Ishikawa (cell line): Measurements from ENCODE around the gene XAGE2.

Experiments used
- CEBPB ChIP-seq: IDR thresholded peaks from 2 replicates; pipeline ENCODE4 v1.6.1; 2012
- CREB1 ChIP-seq: IDR thresholded peaks from 2 replicates; pipeline ENCODE4 v1.6.1; 2012; ENCODE audit warnings: low read depth
- EGR1 ChIP-seq: IDR thresholded peaks from 2 replicates; pipeline ENCODE4 v1.6.1; 2012
- EP300 ChIP-seq: IDR thresholded peaks from 2 replicates; pipeline ENCODE4 v1.6.1; 2012; ENCODE audit warnings: borderline replicate concordance
- FOXM1 ChIP-seq: IDR thresholded peaks from 2 replicates; pipeline ENCODE4 v1.6.1; 2012; ENCODE audit warnings: low read depth, borderline replicate concordance
- MAX ChIP-seq: IDR thresholded peaks from 2 replicates; pipeline ENCODE4 v1.6.1; 2012
- NFIC ChIP-seq: IDR thresholded peaks from 2 replicates; pipeline ENCODE4 v1.6.1; 2012
- RAD21 ChIP-seq: IDR thresholded peaks from 2 replicates; pipeline ENCODE4 v1.6.1; 2012; ENCODE audit warnings: low read depth
- REST ChIP-seq: IDR thresholded peaks from 2 replicates; pipeline ENCODE4 v1.6.1; 2012; ENCODE audit warnings: low read depth, mild to moderate bottlenecking
- TAF1 ChIP-seq: IDR thresholded peaks from 2 replicates; pipeline ENCODE4 v1.6.1; 2012; ENCODE audit warnings: low read depth, mild to moderate bottlenecking
- TCF12 ChIP-seq: IDR thresholded peaks from 2 replicates; pipeline ENCODE4 v1.6.1; 2012; ENCODE audit warnings: low read depth
- TEAD4 ChIP-seq: IDR thresholded peaks from 2 replicates; pipeline ENCODE4 v1.6.1; 2012
- USF1 ChIP-seq: IDR thresholded peaks from 2 replicates; pipeline ENCODE4 v1.6.1; 2012
- YY1 ChIP-seq: IDR thresholded peaks from 2 replicates; pipeline ENCODE4 v1.6.1; 2012; ENCODE audit warnings: low read depth
- ZBTB7A ChIP-seq: IDR thresholded peaks from 2 replicates; pipeline ENCODE4 v1.6.1; 2012; ENCODE audit warnings: low read depth

Gene XAGE2

GRCh38 chrX:52346174-52347165 lies 22.4 kb upstream of the XAGE2 start:
- TF ChIP-seq USF1 (no peak), CREB1 (no peak), NFIC (no peak), EGR1 (no peak), YY1 (no peak), ZBTB7A (no peak), CEBPB (no peak), TAF1 (no peak), REST (no peak), TCF12 (no peak), MAX (no peak), RAD21 (no peak), FOXM1 (no peak), EP300 (no peak), TEAD4 (no peak)

GRCh38 chrX:52349681-52350080 lies 19.1 kb upstream of the XAGE2 start:
- TF ChIP-seq ZBTB7A, result no peak
- no peak for TF ChIP-seq TAF1
- TF ChIP-seq CEBPB, result no peak
- TF ChIP-seq FOXM1, result no peak
- no peak for TF ChIP-seq MAX
- no peak for TF ChIP-seq USF1
- TF ChIP-seq TEAD4, result no peak
- no peak for TF ChIP-seq TCF12
- TF ChIP-seq EP300, result no peak
- TF ChIP-seq NFIC, result no peak
- no peak for TF ChIP-seq EGR1
- no peak for TF ChIP-seq CREB1
- TF ChIP-seq REST, result no peak
- no peak for TF ChIP-seq YY1

GRCh38 chrX:52352551-52352950 lies 16.3 kb upstream of the XAGE2 start:
- no peak for TF ChIP-seq NFIC
- TF ChIP-seq CREB1, result no peak
- TF ChIP-seq CEBPB, result no peak
- no peak for TF ChIP-seq EGR1
- TF ChIP-seq TAF1, result no peak
- TF ChIP-seq RAD21, result no peak
- no peak for TF ChIP-seq ZBTB7A

GRCh38 chrX:52353838-52354237 lies 15.0 kb upstream of the XAGE2 start:
- TF ChIP-seq TAF1 (no peak), TEAD4 (no peak), NFIC (no peak), ZBTB7A (no peak), CEBPB (no peak), CREB1 (no peak), RAD21 (no peak), TCF12 (no peak), EP300 (no peak), EGR1 (no peak), MAX (no peak), FOXM1 (no peak), YY1 (no peak), REST (no peak), USF1 (no peak)
